Measurements from ENCODE around the gene SLC6A3. TPM values are rescaled to one million over a fixed set of nuclear protein-coding genes. Genes with fewer than 3 reads are reported as not detected.

Gene SLC6A3
- total and polyA plus RNA-seq, 9 of the 15 experiments (the other 6 are each of a cell fraction or from before 2014, with no cell fraction given) = not detected

GRCh38 chr5:1412163-1412562 lies 33.1 kb downstream of the SLC6A3 start:
- peaks cover 48 to 93% of the 10 kb centered on the region in 2 experiments for H3K27me3 ChIP-seq (ENCODE audit: control insufficient read depth in 2 of 2, insufficient read depth in 2 of 2, low read length in 2 of 2)
- ATAC-seq = no peak
- H3K4me2 ChIP-seq (ENCODE audit: insufficient read depth, low read length) = no peak overlapping the region
- DNase-seq (ENCODE audit: extremely low read depth in 1 of 4, low spot score in 3 of 4) = no peak
- TF ChIP-seq HDAC3 (IDR thresholded peaks at IDR 0.05; ENCODE audit: borderline replicate concordance, partially characterized antibody) = no peak
- TF ChIP-seq HOMEZ (CRISPR knock-in tag; IDR thresholded peaks at IDR 0.05) = no peak
- no peak for TF ChIP-seq ZNF592 (IDR thresholded peaks at IDR 0.05)
- no peak for TF ChIP-seq E2F3 (CRISPR knock-in tag; IDR thresholded peaks at IDR 0.05)
- no peak for TF ChIP-seq TBL1XR1 (IDR thresholded peaks at IDR 0.05; ENCODE audit: low read length in 2 of 2)
- TF ChIP-seq SNIP1 (IDR thresholded peaks at IDR 0.05; ENCODE audit: low read depth) = no peak
- no peak for TF ChIP-seq PBX2 (CRISPR knock-in tag; IDR thresholded peaks at IDR 0.05; ENCODE audit: low read depth)
- TF ChIP-seq PBX2 (tag; conservative IDR thresholded peaks at IDR 0.05; ENCODE audit: low read depth) = no peak
- TF ChIP-seq TCF3 (CRISPR knock-in tag; IDR thresholded peaks at IDR 0.05) = no peak
- no peak for TF ChIP-seq NR1H2 (CRISPR knock-in tag; IDR thresholded peaks at IDR 0.05)
- no peak for TF ChIP-seq TAF15 (IDR thresholded peaks at IDR 0.05; ENCODE audit: low read depth, low read length)
- no peak overlapping the region for H3K9ac ChIP-seq (ENCODE audit: insufficient read depth in 1 of 2, low read depth in 2 of 2, low read length in 2 of 2)
- H3K9me1 ChIP-seq (ENCODE audit: control insufficient read depth, insufficient read depth, low read length) = no peaks in the 10 kb centered on the region
- in situ Hi-C loops (cut with MboI) = no loop called here
- H3K4me1 ChIP-seq (replicated peaks in 1 of 2; ENCODE audit: control insufficient read depth in 2 of 2, insufficient read depth in 2 of 2, low read length in 2 of 2) = peaks cover 0 to 19% of the 10 kb centered on the region in 2 experiments; a peak in 1 of 5 replicates
- POLR2A ChIA-PET = no interaction called here
- no peak overlapping the region for H3K27ac ChIP-seq (ENCODE audit: extremely low read depth, low read depth, low read length)
- H3K9me3 ChIP-seq (replicated peaks; ENCODE audit: control insufficient read depth, insufficient read depth, low read depth, low read length) = no peaks in the 10 kb centered on the region
- FAIRE-seq = no peak
- peaks cover 39% of the 10 kb centered on the region for H4K20me1 ChIP-seq (replicated peaks; ENCODE audit: control insufficient read depth, insufficient read depth, low read length)
- CTCF ChIA-PET (ENCODE audit: low intra/inter-chr PET ratio) = no interaction called here
- H2AFZ ChIP-seq (ENCODE audit: low read depth, low read length) = no peak overlapping the region
- no TSS peak for BruUV-seq (replicated peaks)
- intact Hi-C loops (cut with micrococcal nuclease) = no loop called here
- no peak overlapping the region for H3K4me3 ChIP-seq
- WGBS (ENCODE audit: insufficient coverage, low coverage, missing lambda C conversion rate) = 3% methylated on average over 16 of the region's 16 CpGs
- no peaks in the 10 kb centered on the region for H3K36me3 ChIP-seq (ENCODE audit: control insufficient read depth, insufficient read depth, low read length)
- H3K79me2 ChIP-seq (ENCODE audit: control insufficient read depth, insufficient read depth, low read length) = no peaks in the 10 kb centered on the region
